SH-SY5Y (cell line): Measurements from ENCODE around the gene IRAK2.

Experiments used
- GATA2 ChIP-seq: IDR thresholded peaks from 2 replicates; pipeline ENCODE4 v1.6.1; 2011; ENCODE audit warnings: mild to moderate bottlenecking, low read depth, low read length
- GATA3 ChIP-seq: IDR thresholded peaks from 2 replicates; pipeline ENCODE4 v1.6.1; 2011; ENCODE audit warnings: low read depth, mild to moderate bottlenecking, low read length, moderate library complexity

DNA sequence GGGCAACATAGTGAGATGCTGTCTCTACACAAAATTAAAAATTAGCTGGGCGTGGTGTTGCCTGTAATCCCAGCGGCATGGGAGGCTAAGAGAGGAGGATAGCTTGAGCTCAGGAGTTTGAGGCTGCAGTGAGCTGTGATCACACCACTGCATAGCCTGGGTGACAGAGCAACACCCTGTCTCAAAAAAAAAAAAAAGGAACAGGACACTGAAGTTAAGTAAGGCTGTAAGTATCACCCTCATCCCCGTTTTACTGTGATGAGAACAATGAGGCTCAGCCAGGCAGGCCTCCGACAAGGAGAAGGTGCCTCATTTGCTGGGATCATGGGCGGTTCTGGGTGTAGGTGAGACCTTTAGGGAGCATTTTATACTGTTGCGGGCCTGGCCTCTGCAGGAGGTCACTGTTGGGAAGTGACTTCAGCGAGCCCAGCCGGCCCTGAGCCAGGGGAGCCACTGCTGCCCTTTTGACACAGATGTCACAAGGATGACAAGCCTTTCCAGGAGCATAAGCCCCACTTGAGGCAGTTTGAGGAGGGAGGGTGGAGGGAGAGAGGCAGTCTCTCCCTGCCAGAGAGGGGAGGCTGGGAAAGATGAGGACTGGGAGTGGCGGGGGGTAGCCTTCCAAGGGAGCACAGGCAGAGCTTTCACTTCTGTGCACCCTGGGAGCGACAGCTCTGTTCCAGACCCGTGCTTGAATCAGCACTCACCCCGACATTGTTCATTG lies 30.8 kb downstream of the IRAK2 start:
- TF ChIP-seq GATA2, result no peak
- TF ChIP-seq GATA3, result no peak
